Transverse colon (tissue), 4 donors: ENCODE results near the gene LONP2.

ENCODE experiments used
- EP300 ChIP-seq: sonication (generic); formaldehyde crosslinking; IDR thresholded peaks from one replicate; pipeline ENCODE4 v1.6.1; 2017; ENCODE audit warnings: antibody characterized with exemption, low read depth
- POLR2A ChIP-seq: fragments of 450-650 bp; IDR thresholded peaks from one replicate; pipeline ENCODE4 v1.6.1; 2016; ENCODE audit warnings: antibody characterized with exemption, mild to moderate bottlenecking, moderate library complexity
- POLR2AphosphoS5 ChIP-seq, 3 donors: sonication (generic); formaldehyde crosslinking; IDR thresholded peaks; one replicate each; pipeline ENCODE4 v1.6.1; 2016; ENCODE audit warnings: antibody characterized with exemption in 3 of 3
- TF ChIP-seq, protein P1 (sequence below), 5 experiments: fragments of 200-600 bp in 3 of 5; fragments of 450-650 bp in 2 of 5; sonication (generic) in 3 of 5; IDR thresholded peaks; 1 replicate in 2 of 5; 2 replicates in 3 of 5; pipeline ENCODE4 v1.5.1; 2016 to 2017; ENCODE audit warnings: antibody characterized with exemption in 5 of 5, inconsistent platforms in 3 of 5, mild to moderate bottlenecking in 2 of 5, moderate library complexity in 1 of 5

DNA sequence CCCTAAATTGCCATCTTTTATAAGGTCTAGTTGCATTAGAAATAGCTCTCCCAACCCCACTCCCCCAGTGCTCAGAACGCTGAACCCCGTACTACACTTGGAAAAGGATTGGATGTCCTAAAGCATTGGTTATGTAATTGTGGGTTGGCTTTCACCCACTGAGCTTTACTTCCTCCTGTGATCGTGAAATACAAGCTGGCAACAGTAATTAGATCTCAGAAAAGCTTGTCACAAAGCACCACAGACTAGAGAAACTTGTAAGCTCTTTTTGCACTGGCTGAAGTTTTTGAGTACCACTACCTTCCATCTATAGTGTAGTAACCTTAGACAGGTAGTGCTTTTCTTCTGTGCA lies 86.7 kb downstream of the LONP2 start:
- TF ChIP-seq, protein P1, sequence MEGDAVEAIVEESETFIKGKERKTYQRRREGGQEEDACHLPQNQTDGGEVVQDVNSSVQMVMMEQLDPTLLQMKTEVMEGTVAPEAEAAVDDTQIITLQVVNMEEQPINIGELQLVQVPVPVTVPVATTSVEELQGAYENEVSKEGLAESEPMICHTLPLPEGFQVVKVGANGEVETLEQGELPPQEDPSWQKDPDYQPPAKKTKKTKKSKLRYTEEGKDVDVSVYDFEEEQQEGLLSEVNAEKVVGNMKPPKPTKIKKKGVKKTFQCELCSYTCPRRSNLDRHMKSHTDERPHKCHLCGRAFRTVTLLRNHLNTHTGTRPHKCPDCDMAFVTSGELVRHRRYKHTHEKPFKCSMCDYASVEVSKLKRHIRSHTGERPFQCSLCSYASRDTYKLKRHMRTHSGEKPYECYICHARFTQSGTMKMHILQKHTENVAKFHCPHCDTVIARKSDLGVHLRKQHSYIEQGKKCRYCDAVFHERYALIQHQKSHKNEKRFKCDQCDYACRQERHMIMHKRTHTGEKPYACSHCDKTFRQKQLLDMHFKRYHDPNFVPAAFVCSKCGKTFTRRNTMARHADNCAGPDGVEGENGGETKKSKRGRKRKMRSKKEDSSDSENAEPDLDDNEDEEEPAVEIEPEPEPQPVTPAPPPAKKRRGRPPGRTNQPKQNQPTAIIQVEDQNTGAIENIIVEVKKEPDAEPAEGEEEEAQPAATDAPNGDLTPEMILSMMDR (IDR thresholded peaks at IDR 0.05): no peak
- no peak for TF ChIP-seq POLR2AphosphoS5 (IDR thresholded peaks at IDR 0.05)
- no peak for TF ChIP-seq POLR2A
- no peak for TF ChIP-seq EP300
